RWPE1 (cell line): ENCODE data around the gene SMARCD3.
A peak's percentile ranks its signal among the peaks of the same experiment; 100 is the strongest.

Experiments
- CTCF ChIA-PET: fragments of 350-600 bp; sonication (Branson Sonifier 250); formaldehyde crosslinking; extraction: SDS; loops from one replicate; lab custom pipeline; 2021; lab: Yijun Ruan, JAX
- POLR2A ChIA-PET: fragments of 400-600 bp; formaldehyde crosslinking; extraction: SDS; loops from one replicate; lab custom pipeline; 2020; ENCODE audit warnings: antibody characterized with exemption; ENCODE audit not compliant: low non-redundant PET; lab: Yijun Ruan, JAX
- DNase-seq: peaks from one replicate; pipeline ENCODE4 v3.0.0; 2012; ENCODE audit warnings: low spot score
- H3K27ac ChIP-seq: fragments of 450-650 bp; 2 replicates; pipeline ENCODE4 v1.5.1; 2017
- CTCF ChIP-seq: fragments of 450-650 bp; conservative IDR thresholded peaks from 2 replicates; pipeline ENCODE4 v1.5.1; 2017; ENCODE audit warnings: low read depth, mild to moderate bottlenecking

The SMARCD3 gene

GRCh38 chr7:151225948-151226510 lies 22.5 kb downstream of the SMARCD3 start:
- CTCF ChIA-PET, result no interaction called here
- DNase-seq, result no peak
- POLR2A ChIA-PET, result no interaction called here
- peak overlapping the region; percentile 90 for H3K27ac ChIP-seq
- TF ChIP-seq CTCF, result no peak

- CTCF ChIA-PET, result no interaction called here
- H3K27ac ChIP-seq, result no peak overlapping the region
- no peak for DNase-seq
- POLR2A ChIA-PET, result no interaction called here
- no peak for TF ChIP-seq CTCF
Measured at GRCh38 chr7:151223728-151224127, 24.8 kb downstream of the SMARCD3 start.

- DNase-seq, result no peak
- ChIA-PET POLR2A (no interaction called here), CTCF (no interaction called here)
- H3K27ac ChIP-seq, result no peak overlapping the region
- no peak for TF ChIP-seq CTCF
Measured at GRCh38 chr7:151218170-151218569, 30.3 kb downstream of the SMARCD3 start.

- no peak for TF ChIP-seq CTCF
Measured at GRCh38 chr7:151215396-151215795, 33.1 kb downstream of the SMARCD3 start.

GRCh38 chr7:151213826-151214225 lies 34.7 kb downstream of the SMARCD3 start:
- POLR2A ChIA-PET, result no interaction called here
- DNase-seq, result no peak
- H3K27ac ChIP-seq, result peak overlapping the region; percentile 5; the same call in 1 of the 2 replicates
- CTCF ChIA-PET, result no interaction called here
- no peak for TF ChIP-seq CTCF

More at GRCh38 chr7:151215396-151215795, 33.1 kb downstream of the SMARCD3 start:
- no peak for DNase-seq
- no peak overlapping the region for H3K27ac ChIP-seq
- CTCF ChIA-PET, result no interaction called here
- POLR2A ChIA-PET, result no interaction called here

- H3K27ac ChIP-seq, result no peak overlapping the region
- DNase-seq, result no peak
- POLR2A ChIA-PET, result no interaction called here
- no peak for TF ChIP-seq CTCF
- CTCF ChIA-PET, result no interaction called here
Measured at GRCh38 chr7:151212626-151213025, 35.9 kb downstream of the SMARCD3 start.
